Tibial nerve (tissue), 4 donors: ENCODE data around the gene DGCR2.

Source experiments
- CTCF ChIP-seq, 5 experiments: fragments of 200-600 bp in 3 of 5; fragments of 450-650 bp in 2 of 5; sonication (generic) in 3 of 5; IDR thresholded peaks; one replicate each; pipeline ENCODE4 v1.5.1; 2016 to 2019; ENCODE audit warnings: antibody characterized with exemption in 5 of 5, mild to moderate bottlenecking in 3 of 5, moderate library complexity in 2 of 5
- EP300 ChIP-seq, 2 donors: sonication (generic); formaldehyde crosslinking; IDR thresholded peaks; one replicate each; pipeline ENCODE4 v1.6.1; 2017; ENCODE audit warnings: antibody characterized with exemption in 2 of 2, mild to moderate bottlenecking in 1 of 2
- POLR2A ChIP-seq, 2 donors: fragments of 450-650 bp; IDR thresholded peaks; one replicate each; pipeline ENCODE4 v1.6.1; 2017; ENCODE audit warnings: antibody characterized with exemption in 2 of 2, mild to moderate bottlenecking in 2 of 2, moderate library complexity in 2 of 2

GRCh38 chr22:19042285-19043120, 79.7 kb downstream of the DGCR2 start:
- TF ChIP-seq CTCF (IDR thresholded peaks at IDR 0.05): no peak
- no peak for TF ChIP-seq EP300 (IDR thresholded peaks at IDR 0.05)
- TF ChIP-seq POLR2A (IDR thresholded peaks at IDR 0.05): no peak
